ENCODE measurements around the gene KISS1.

KISS1 gene

GRCh38 chr1:204192046-204192445 is 4.2 kb downstream of the KISS1 start:
- H3K9me3 Mint-ChIP-seq, result no peaks in the 10 kb centered on the region
- peaks cover 32% of the 10 kb centered on the region for H3K4me1 Mint-ChIP-seq
- no peak overlapping the region for H3K27ac Mint-ChIP-seq
- peaks cover 93% of the 10 kb centered on the region for H3K27me3 Mint-ChIP-seq (ENCODE audit: low read depth, poor library complexity)
- no peak overlapping the region for H3K4me3 Mint-ChIP-seq
- TF ChIP-seq, protein P1, sequence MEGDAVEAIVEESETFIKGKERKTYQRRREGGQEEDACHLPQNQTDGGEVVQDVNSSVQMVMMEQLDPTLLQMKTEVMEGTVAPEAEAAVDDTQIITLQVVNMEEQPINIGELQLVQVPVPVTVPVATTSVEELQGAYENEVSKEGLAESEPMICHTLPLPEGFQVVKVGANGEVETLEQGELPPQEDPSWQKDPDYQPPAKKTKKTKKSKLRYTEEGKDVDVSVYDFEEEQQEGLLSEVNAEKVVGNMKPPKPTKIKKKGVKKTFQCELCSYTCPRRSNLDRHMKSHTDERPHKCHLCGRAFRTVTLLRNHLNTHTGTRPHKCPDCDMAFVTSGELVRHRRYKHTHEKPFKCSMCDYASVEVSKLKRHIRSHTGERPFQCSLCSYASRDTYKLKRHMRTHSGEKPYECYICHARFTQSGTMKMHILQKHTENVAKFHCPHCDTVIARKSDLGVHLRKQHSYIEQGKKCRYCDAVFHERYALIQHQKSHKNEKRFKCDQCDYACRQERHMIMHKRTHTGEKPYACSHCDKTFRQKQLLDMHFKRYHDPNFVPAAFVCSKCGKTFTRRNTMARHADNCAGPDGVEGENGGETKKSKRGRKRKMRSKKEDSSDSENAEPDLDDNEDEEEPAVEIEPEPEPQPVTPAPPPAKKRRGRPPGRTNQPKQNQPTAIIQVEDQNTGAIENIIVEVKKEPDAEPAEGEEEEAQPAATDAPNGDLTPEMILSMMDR (IDR thresholded peaks at IDR 0.05), result no peak
- H3K36me3 Mint-ChIP-seq (ENCODE audit: low read depth), result no peaks in the 10 kb centered on the region
- DNase-seq, result no peak

- no peak overlapping the region for H3K27ac Mint-ChIP-seq
- H3K27me3 Mint-ChIP-seq (ENCODE audit: low read depth, poor library complexity), result peaks cover 93% of the 10 kb centered on the region
- TF ChIP-seq, protein P1 (IDR thresholded peaks at IDR 0.05), result no peak
- peaks cover 35% of the 10 kb centered on the region for H3K4me1 Mint-ChIP-seq
- no peak overlapping the region for H3K4me3 Mint-ChIP-seq
- no peak for DNase-seq
- H3K36me3 Mint-ChIP-seq (ENCODE audit: low read depth), result no peaks in the 10 kb centered on the region
- no peaks in the 10 kb centered on the region for H3K9me3 Mint-ChIP-seq
Measured at GRCh38 chr1:204191456-204191855, 4.8 kb downstream of the KISS1 start.

DNA sequence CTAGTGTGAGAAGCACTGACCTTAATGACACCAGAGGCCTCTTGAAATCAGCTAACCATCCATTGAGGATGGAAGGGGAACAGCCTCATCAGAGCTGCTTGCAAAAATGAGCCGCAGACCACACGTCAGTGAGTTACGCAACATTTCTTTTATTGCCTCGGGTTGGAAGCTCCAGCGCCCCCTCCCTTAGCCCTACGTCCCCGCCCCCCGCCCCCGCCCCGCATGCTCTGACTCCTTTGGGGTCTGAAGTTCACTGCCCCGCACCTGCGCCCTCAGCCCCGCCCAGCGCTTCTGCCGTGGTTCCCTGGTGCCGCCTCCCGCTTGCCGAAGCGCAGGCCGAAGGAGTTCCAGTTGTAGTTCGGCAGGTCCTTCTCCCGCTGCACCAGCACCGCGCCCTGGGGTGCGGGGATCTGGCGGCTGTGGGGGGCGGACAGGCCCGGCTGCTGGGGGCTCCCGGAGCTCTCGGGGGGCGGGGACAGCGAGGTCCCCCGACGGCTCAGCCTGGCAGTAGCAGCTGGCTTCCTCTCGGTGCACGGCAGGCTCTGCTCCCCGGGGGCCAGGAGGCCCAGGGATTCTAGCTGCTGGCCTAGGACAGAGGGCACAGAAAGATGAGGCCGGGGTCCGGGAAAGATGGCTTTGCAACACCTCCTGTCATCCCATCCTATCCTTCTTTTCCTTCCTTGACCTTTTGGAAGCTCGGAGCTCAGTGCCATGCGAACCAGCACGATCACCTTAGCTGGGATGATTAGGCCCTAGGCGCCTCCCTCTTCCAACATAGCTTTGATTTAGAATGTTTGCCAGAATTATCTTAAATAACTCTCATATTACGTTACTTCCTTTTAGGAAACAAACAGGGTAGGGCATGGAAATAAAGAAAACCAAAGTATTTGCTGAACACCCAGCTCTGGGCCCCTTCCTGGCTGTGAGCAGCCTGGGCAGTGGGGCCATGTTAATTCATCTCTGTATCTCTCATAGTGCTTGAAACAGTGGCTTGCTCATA is 5.8 kb downstream of the KISS1 start:
- Mint-ChIP-seq H3K4me1 (peaks cover 39% of the 10 kb centered on the region), H3K4me3 (peak overlapping the region; percentile 63), H3K9me3 (no peaks in the 10 kb centered on the region), H3K36me3 (ENCODE audit: low read depth) (no peaks in the 10 kb centered on the region), H3K27ac (no peak overlapping the region), H3K27me3 (ENCODE audit: low read depth, poor library complexity) (peaks cover 94% of the 10 kb centered on the region)
- TF ChIP-seq, protein P1 (IDR thresholded peaks at IDR 0.05), result no peak
- DNase-seq, result peak; percentile 65

DNA sequence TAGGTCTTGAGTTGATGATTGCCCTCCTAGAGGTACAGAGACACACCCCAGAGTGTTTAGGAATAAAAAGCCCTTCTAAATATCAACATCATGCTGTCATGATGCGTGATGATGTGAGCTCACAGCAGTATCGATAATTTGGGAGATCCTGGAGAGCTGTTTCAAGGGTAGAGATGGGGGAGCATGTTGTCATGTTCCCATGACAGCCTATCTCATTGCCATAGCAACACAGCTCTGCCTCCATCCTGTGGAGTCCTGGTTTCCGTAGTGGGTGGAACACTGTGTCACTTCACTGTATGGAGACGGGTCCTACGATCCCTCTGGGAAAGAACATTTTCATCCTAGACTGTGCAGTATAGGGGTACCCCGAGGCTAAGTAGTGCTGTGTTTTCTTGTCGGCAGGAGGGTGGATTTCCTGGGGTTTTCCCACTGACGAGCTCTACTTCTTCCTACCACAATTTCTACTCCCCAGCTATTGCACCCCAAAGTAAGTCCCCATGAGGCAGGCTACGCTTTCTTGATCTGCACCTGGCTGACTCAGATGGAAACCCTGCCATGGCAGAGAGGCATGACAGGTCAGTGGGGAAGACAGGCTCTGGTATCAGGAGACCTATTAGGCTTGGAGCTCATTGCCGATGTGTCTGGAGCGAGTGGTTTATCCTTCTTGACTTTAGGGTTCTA is 7.2 kb downstream of the KISS1 start:
- Mint-ChIP-seq H3K4me3 (peak overlapping the region; percentile 28), H3K36me3 (ENCODE audit: low read depth) (no peaks in the 10 kb centered on the region), H3K27ac (no peak overlapping the region), H3K4me1 (peaks cover 39% of the 10 kb centered on the region), H3K27me3 (ENCODE audit: low read depth, poor library complexity) (peaks cover 91% of the 10 kb centered on the region), H3K9me3 (no peaks in the 10 kb centered on the region)
- TF ChIP-seq, protein P1 (IDR thresholded peaks at IDR 0.05), result no peak
- DNase-seq, result no peak

DNA sequence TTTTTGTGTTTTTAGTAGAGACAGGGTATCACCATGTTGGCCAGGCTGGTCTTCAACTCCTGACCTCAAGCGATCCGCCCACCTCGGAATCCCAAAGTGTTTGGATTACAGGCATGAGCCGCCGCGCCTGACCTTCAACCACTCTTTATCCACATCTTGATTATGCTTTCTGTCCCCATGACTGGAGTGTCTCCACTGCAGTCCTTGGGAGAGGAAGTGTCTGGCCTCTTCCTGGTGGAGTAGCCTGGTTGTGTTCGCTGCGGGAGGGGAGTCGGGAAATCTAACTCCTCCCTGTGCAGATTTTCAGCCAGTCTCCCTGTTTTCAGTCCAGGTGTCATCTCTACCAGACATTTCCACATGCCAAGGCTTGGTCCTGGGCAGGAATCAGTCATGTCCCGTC is 9.7 kb downstream of the KISS1 start:
- Mint-ChIP-seq H3K4me3 (no peak overlapping the region), H3K36me3 (ENCODE audit: low read depth) (no peaks in the 10 kb centered on the region), H3K4me1 (peaks cover 39% of the 10 kb centered on the region), H3K27ac (no peak overlapping the region), H3K27me3 (ENCODE audit: low read depth, poor library complexity) (peaks cover 78% of the 10 kb centered on the region), H3K9me3 (no peaks in the 10 kb centered on the region)
- DNase-seq, result no peak
- TF ChIP-seq, protein P1 (IDR thresholded peaks at IDR 0.05), result no peak
